GM23338 (cell line): Measurements from ENCODE around the gene CPNE2. TPM values are rescaled to one million over a fixed set of nuclear protein-coding genes. Genes with fewer than 3 reads are reported as not detected.

Experiments
- ATAC-seq: fragments of 200-7000 bp; cut with Tn5 transposase; 3 replicates; pipeline ENCODE4 v1.9.1; 2020
- DNase-seq: peaks from one replicate; pipeline ENCODE4 v3.0.0-alpha.2; 2015; ENCODE audit warnings: low spot score
- H2AFZ ChIP-seq: fragments of 200-600 bp; sonication (generic); 2 replicates; pipeline ENCODE4 v1.8.0; 2016; ENCODE audit warnings: antibody characterized with exemption, mild to moderate bottlenecking, moderate library complexity
- H3F3A ChIP-seq: fragments of 200-600 bp; sonication (generic); replicated peaks from 2 replicates; pipeline ENCODE4 v1.8.0; 2017; ENCODE audit warnings: antibody characterized with exemption, mixed run types, low read depth
- H3K27ac ChIP-seq: fragments of 200-600 bp; sonication (generic); 2 replicates; pipeline ENCODE4 v1.6.1; 2016; ENCODE audit warnings: low read depth
- H3K27me3 ChIP-seq: fragments of 200-600 bp; sonication (generic); 2 replicates; pipeline ENCODE4 v1.8.0; 2016; ENCODE audit warnings: mild to moderate bottlenecking, mixed run types, moderate library complexity; ENCODE audit not compliant: insufficient read depth
- H3K36me3 ChIP-seq: fragments of 200-600 bp; sonication (generic); 2 replicates; pipeline ENCODE4 v1.8.0; 2016; ENCODE audit warnings: mild to moderate bottlenecking; ENCODE audit not compliant: insufficient read depth
- H3K4me1 ChIP-seq: fragments of 200-600 bp; sonication (generic); 2 replicates; pipeline ENCODE4 v1.8.0; 2016; ENCODE audit warnings: mild to moderate bottlenecking, moderate library complexity; ENCODE audit not compliant: insufficient read depth
- H3K4me2 ChIP-seq: fragments of 200-600 bp; sonication (generic); 2 replicates; pipeline ENCODE4 v1.7.1; 2017; ENCODE audit warnings: mixed run types
- H3K4me3 ChIP-seq: fragments of 200-600 bp; sonication (generic); 2 replicates; pipeline ENCODE4 v1.6.1; 2016; ENCODE audit warnings: mixed run types
- H3K79me2 ChIP-seq: fragments of 200-600 bp; sonication (generic); replicated peaks from 2 replicates; pipeline ENCODE4 v1.8.0; 2017; ENCODE audit warnings: mild to moderate bottlenecking; ENCODE audit not compliant: insufficient read depth
- H3K9me2 ChIP-seq: fragments of 200-600 bp; sonication (generic); 2 replicates; pipeline ENCODE4 v1.8.0; 2017; ENCODE audit not compliant: insufficient read depth
- H4K20me1 ChIP-seq: fragments of 200-600 bp; sonication (generic); replicated peaks from 2 replicates; pipeline ENCODE4 v1.8.0; 2017; ENCODE audit warnings: mild to moderate bottlenecking; ENCODE audit not compliant: insufficient read depth
- H3K27ac Mint-ChIP-seq: 2 replicates; pipeline ENCODE4 v1.8.0; 2020; ENCODE audit warnings: inconsistent platforms, mild to moderate bottlenecking, moderate library complexity, mixed read lengths
- H3K27me3 Mint-ChIP-seq: 3 replicates; pipeline ENCODE4 v1.8.0; 2022; ENCODE audit warnings: low read depth, mild to moderate bottlenecking, moderate library complexity, mixed read lengths, inconsistent platforms; ENCODE audit not compliant: insufficient read depth, poor library complexity
- H3K36me3 Mint-ChIP-seq: 3 replicates; pipeline ENCODE4 v1.8.0; 2021; ENCODE audit warnings: low read depth, mild to moderate bottlenecking, inconsistent platforms, moderate library complexity, mixed read lengths
- H3K4me1 Mint-ChIP-seq: 3 replicates; pipeline ENCODE4 v1.8.0; 2020; ENCODE audit warnings: mild to moderate bottlenecking, inconsistent platforms, mixed read lengths
- H3K4me3 Mint-ChIP-seq: 3 replicates; pipeline ENCODE4 v1.8.0; 2021; ENCODE audit warnings: moderate library complexity, mild to moderate bottlenecking, inconsistent platforms, mixed read lengths
- H3K9me3 Mint-ChIP-seq: 3 replicates; pipeline ENCODE4 v1.8.0; 2020; ENCODE audit warnings: moderate library complexity, mild to moderate bottlenecking, inconsistent platforms, mixed read lengths
- CREB1 ChIP-seq: fragments of 250-450 bp; sonication (Bioruptor Pico); IDR thresholded peaks from 2 replicates; pipeline ENCODE4 v1.5.0; 2020; ENCODE audit warnings: low read depth, mild to moderate bottlenecking, moderate library complexity
- ETS1 ChIP-seq: IDR thresholded peaks from 2 replicates; pipeline ENCODE4 v1.6.1; 2016; ENCODE audit warnings: antibody characterized with exemption
- EZH2 ChIP-seq: fragments of 200-600 bp; sonication (generic); IDR thresholded peaks from one replicate; pipeline ENCODE4 v1.8.0; 2017; ENCODE audit warnings: antibody characterized with exemption, mild to moderate bottlenecking, low read depth; ENCODE audit not compliant: unreplicated experiment
- EZH2phosphoT487 ChIP-seq: fragments of 200-600 bp; sonication (generic); IDR thresholded peaks from one replicate; pipeline ENCODE4 v1.8.1; 2018; ENCODE audit warnings: antibody characterized with exemption; ENCODE audit not compliant: unreplicated experiment
- JUNB ChIP-seq: IDR thresholded peaks from one replicate; pipeline ENCODE4 v1.6.1; 2016; ENCODE audit warnings: antibody characterized with exemption; ENCODE audit not compliant: unreplicated experiment
- NANOG ChIP-seq: IDR thresholded peaks from 2 replicates; pipeline ENCODE4 v1.6.1; 2016; ENCODE audit warnings: antibody characterized with exemption, borderline replicate concordance
- POLR2AphosphoS5 ChIP-seq: IDR thresholded peaks from 2 replicates; pipeline ENCODE4 v1.6.1; 2016; ENCODE audit warnings: antibody characterized with exemption, low read depth
- STAT1 ChIP-seq: IDR thresholded peaks from one replicate; pipeline ENCODE4 v1.6.1; 2016; ENCODE audit warnings: antibody characterized with exemption; ENCODE audit not compliant: unreplicated experiment
- ZNF114 ChIP-seq: fragments of 250-450 bp; sonication (Bioruptor Pico); IDR thresholded peaks from 2 replicates; pipeline ENCODE4 v1.5.0; 2020; ENCODE audit warnings: mild to moderate bottlenecking, moderate library complexity
- ZNF331 ChIP-seq: fragments of 250-450 bp; sonication (Bioruptor Pico); IDR thresholded peaks from 2 replicates; pipeline ENCODE4 v1.5.0; 2020; ENCODE audit warnings: low read depth, mild to moderate bottlenecking, moderate library complexity
- ZNF462 ChIP-seq: fragments of 250-450 bp; sonication (Bioruptor Pico); IDR thresholded peaks from 2 replicates; pipeline ENCODE4 v1.5.0; 2020; ENCODE audit warnings: mild to moderate bottlenecking, moderate library complexity
- polyA plus RNA-seq: library from polyadenylated mRNA; unstranded; fragments of >200 nt; fragmentation: Nextera tagmentation; extraction: Ambion mirVana; gene quantifications from 2 replicates; pipeline ENCODE4 v1.2.1, GENCODE V29; 2016
- total RNA-seq: library from RNA; depleted of rRNA; stranded (reverse); fragments of >200 nt; shearing (Covaris generic); gene quantifications from 2 replicates; pipeline ENCODE4 v1.2.3, GENCODE V29; 2014

CPNE2 gene
- total and polyA plus RNA-seq, 2 experiments from 2014 or later: 7.1 to 11.3 TPM

GRCh38 chr16:57049678-57050077, 42.7 kb upstream of the CPNE2 start:
- Histone ChIP-seq H3K27me3 (no peaks in the 10 kb centered on the region), H3K27ac (no peak overlapping the region), H3K9me2 (no peaks in the 10 kb centered on the region), H3K36me3 (no peaks in the 10 kb centered on the region), H3K79me2 (no peaks in the 10 kb centered on the region), H3K4me3 (no peak overlapping the region), H4K20me1 (no peaks in the 10 kb centered on the region), H3F3A (no peaks in the 10 kb centered on the region), H2AFZ (no peak overlapping the region), H3K4me2 (no peak overlapping the region), H3K4me1 (no peaks in the 10 kb centered on the region)
- no peak overlapping the region for H3K27ac Mint-ChIP-seq
- no peak for ATAC-seq
- peaks cover 15% of the 10 kb centered on the region for H3K4me1 Mint-ChIP-seq
- H3K36me3 Mint-ChIP-seq: no peaks in the 10 kb centered on the region
- no peaks in the 10 kb centered on the region for H3K9me3 Mint-ChIP-seq
- peaks cover 5% of the 10 kb centered on the region for H3K27me3 Mint-ChIP-seq
- H3K4me3 Mint-ChIP-seq: no peak overlapping the region
- TF ChIP-seq ZNF331 (CRISPR knock-in tag) (no peak), EZH2 (no peak), POLR2AphosphoS5 (no peak), JUNB (no peak), ZNF462 (CRISPR knock-in tag) (no peak), STAT1 (no peak), EZH2phosphoT487 (no peak)
- no peak for DNase-seq

- H3K4me3 Mint-ChIP-seq: no peak overlapping the region
- Histone ChIP-seq H3K27me3 (no peaks in the 10 kb centered on the region), H3F3A (no peaks in the 10 kb centered on the region), H3K36me3 (no peaks in the 10 kb centered on the region), H2AFZ (no peak overlapping the region), H3K9me2 (no peaks in the 10 kb centered on the region), H3K79me2 (no peaks in the 10 kb centered on the region), H3K27ac (no peak overlapping the region), H3K4me2 (no peak overlapping the region), H3K4me1 (no peaks in the 10 kb centered on the region), H4K20me1 (no peaks in the 10 kb centered on the region), H3K4me3 (no peak overlapping the region)
- H3K9me3 Mint-ChIP-seq: no peaks in the 10 kb centered on the region
- peaks cover 5% of the 10 kb centered on the region for H3K27me3 Mint-ChIP-seq
- H3K27ac Mint-ChIP-seq: no peak overlapping the region
- DNase-seq (no peak), ATAC-seq (no peak)
- H3K4me1 Mint-ChIP-seq: peaks cover 16% of the 10 kb centered on the region
- no peaks in the 10 kb centered on the region for H3K36me3 Mint-ChIP-seq
- TF ChIP-seq ZNF114 (CRISPR knock-in tag): no peak
- no peak for TF ChIP-seq POLR2AphosphoS5
- no peak for TF ChIP-seq CREB1
- no peak for TF ChIP-seq STAT1
- TF ChIP-seq ETS1: no peak
- TF ChIP-seq NANOG: no peak
- no peak for TF ChIP-seq JUNB
These were observed 40.6 kb upstream of the CPNE2 start for GRCh38 chr16:57051696-57052228.
